Prostate gland (tissue), 2 donors: ENCODE results near the gene AFAP1.

Experiments used
- POLR2A ChIP-seq: fragments of 450-650 bp; IDR thresholded peaks from one replicate; pipeline ENCODE4 v1.6.1; 2016; ENCODE audit warnings: antibody characterized with exemption, mild to moderate bottlenecking
- POLR2AphosphoS5 ChIP-seq: sonication (generic); formaldehyde crosslinking; IDR thresholded peaks from one replicate; pipeline ENCODE4 v1.6.1; 2017; ENCODE audit warnings: antibody characterized with exemption
- TF ChIP-seq, protein P1 (sequence below), 4 experiments: fragments of 200-600 bp in 2 of 4; fragments of 450-650 bp in 2 of 4; sonication (generic) in 2 of 4; IDR thresholded peaks; 1 replicate in 3 of 4; 2 replicates in 1 of 4; pipeline ENCODE4 v1.5.1; 2016 to 2019; ENCODE audit warnings: antibody characterized with exemption in 4 of 4, mild to moderate bottlenecking in 2 of 4, moderate library complexity in 2 of 4

GRCh38 chr4:7892212-7893019 lies 47.2 kb downstream of the AFAP1 start:
- TF ChIP-seq, protein P1, sequence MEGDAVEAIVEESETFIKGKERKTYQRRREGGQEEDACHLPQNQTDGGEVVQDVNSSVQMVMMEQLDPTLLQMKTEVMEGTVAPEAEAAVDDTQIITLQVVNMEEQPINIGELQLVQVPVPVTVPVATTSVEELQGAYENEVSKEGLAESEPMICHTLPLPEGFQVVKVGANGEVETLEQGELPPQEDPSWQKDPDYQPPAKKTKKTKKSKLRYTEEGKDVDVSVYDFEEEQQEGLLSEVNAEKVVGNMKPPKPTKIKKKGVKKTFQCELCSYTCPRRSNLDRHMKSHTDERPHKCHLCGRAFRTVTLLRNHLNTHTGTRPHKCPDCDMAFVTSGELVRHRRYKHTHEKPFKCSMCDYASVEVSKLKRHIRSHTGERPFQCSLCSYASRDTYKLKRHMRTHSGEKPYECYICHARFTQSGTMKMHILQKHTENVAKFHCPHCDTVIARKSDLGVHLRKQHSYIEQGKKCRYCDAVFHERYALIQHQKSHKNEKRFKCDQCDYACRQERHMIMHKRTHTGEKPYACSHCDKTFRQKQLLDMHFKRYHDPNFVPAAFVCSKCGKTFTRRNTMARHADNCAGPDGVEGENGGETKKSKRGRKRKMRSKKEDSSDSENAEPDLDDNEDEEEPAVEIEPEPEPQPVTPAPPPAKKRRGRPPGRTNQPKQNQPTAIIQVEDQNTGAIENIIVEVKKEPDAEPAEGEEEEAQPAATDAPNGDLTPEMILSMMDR (IDR thresholded peaks at IDR 0.05): no peak
- TF ChIP-seq POLR2A: no peak
- no peak for TF ChIP-seq POLR2AphosphoS5
